ENCODE data around the gene RNF130.

GRCh38 chr5:180078348-180078747 lies 6.8 kb upstream of the RNF130 start:
- no peak for TF ChIP-seq CTCF (IDR thresholded peaks at IDR 0.05)
- no peak for TF ChIP-seq POLR2AphosphoS5 (IDR thresholded peaks at IDR 0.05)
- TF ChIP-seq EP300 (IDR thresholded peaks at IDR 0.05), result no peak
- TF ChIP-seq POLR2A (IDR thresholded peaks at IDR 0.05), result no peak
